Measurements from ENCODE around the gene HDGF.

The HDGF gene

GRCh38 chr1:156746728-156747631 lies 4.5 kb downstream of the HDGF start:
- peak; percentile 91 for DNase-seq (ENCODE audit: low spot score)

GRCh38 chr1:156746406-156746727 lies 5.1 kb downstream of the HDGF start:
- DNase-seq (ENCODE audit: low spot score) = no peak

- DNase-seq (ENCODE audit: low spot score) = no peak
Observed at GRCh38 chr1:156745881-156746280, 5.6 kb downstream of the HDGF start.

GRCh38 chr1:156744786-156745419 lies 6.6 kb downstream of the HDGF start:
- no peak for DNase-seq (ENCODE audit: low spot score)

- DNase-seq (ENCODE audit: low spot score) = no peak
Observed at GRCh38 chr1:156744344-156744743, 7.1 kb downstream of the HDGF start.

- DNase-seq (ENCODE audit: low spot score) = no peak
Observed at GRCh38 chr1:156743367-156744302, 7.8 kb downstream of the HDGF start.

GRCh38 chr1:156742801-156743200 lies 8.7 kb downstream of the HDGF start:
- no peak for DNase-seq (ENCODE audit: low spot score)

- no peak for DNase-seq (ENCODE audit: low spot score)
Observed at GRCh38 chr1:156742017-156742416, 9.5 kb downstream of the HDGF start.

- DNase-seq (ENCODE audit: low spot score) = no peak
Observed at GRCh38 chr1:156741481-156741983, 9.9 kb downstream of the HDGF start.

GRCh38 chr1:156740741-156741480 lies 10.6 kb downstream of the HDGF start, which contains the start of gene MRPL24:
Gene MRPL24 (minus strand): TSS chr1:156741088. CDS start chr1:156738704, 2,384 bp downstream.
- DNase-seq (ENCODE audit: low spot score) = peak; percentile 100

- no peak for DNase-seq (ENCODE audit: low spot score)
Observed at GRCh38 chr1:156740237-156740740, 11.2 kb downstream of the HDGF start.

- no peak for DNase-seq (ENCODE audit: low spot score)
Observed at GRCh38 chr1:156738916-156739315, 12.6 kb downstream of the HDGF start.

GRCh38 chr1:156738407-156738806 lies 13.1 kb downstream of the HDGF start:
- no peak for DNase-seq (ENCODE audit: low spot score)

- no peak for DNase-seq (ENCODE audit: low spot score)
Observed at GRCh38 chr1:156733989-156734584, 17.4 kb downstream of the HDGF start.

GRCh38 chr1:156728599-156729462 lies 22.6 kb downstream of the HDGF start, which contains the start of gene ISG20L2:
Gene ISG20L2 (minus strand): TSS chr1:156728766. CDS start chr1:156727652, 1,114 bp downstream.
- DNase-seq (ENCODE audit: low spot score) = peak; percentile 98

GRCh38 chr1:156727926-156728598 lies 23.4 kb downstream of the HDGF start, which contains the start of gene METTL25B:
Gene METTL25B (plus strand): TSS chr1:156728469. CDS start chr1:156729105, 636 bp downstream.
- DNase-seq (ENCODE audit: low spot score) = peak; percentile 71

GRCh38 chr1:156727492-156727891 lies 24.0 kb downstream of the HDGF start:
- DNase-seq (ENCODE audit: low spot score) = no peak

GRCh38 chr1:156726549-156727226 lies 24.8 kb downstream of the HDGF start:
- DNase-seq (ENCODE audit: low spot score) = peak; percentile 47

Data from Ammon's horn (tissue), 1 donor.